HL-60/S4 treated with phorbol 12-myristate 13-acetate at 8.2 ng/mL for 4 days and 3 days (cell line): Measurements from ENCODE around the gene DENND1A.
"Not testable (repeated sequence)": the region's sequence is repeated elsewhere in the genome, so short reads cannot be mapped to it uniquely, and the experiment has no call there.

Experiments used
- in situ Hi-C: fragments of 300-500 bp; cut with MboI; formaldehyde crosslinking; loops from 2 replicates; pipeline ENCODE4 v1.15.0; 2022; ENCODE audit warnings: low sequenced_read_pairs

Gene DENND1A

GRCh38 chr9:123923377-123923776 is 6.5 kb downstream of the DENND1A start:
- in situ Hi-C loops: no loop called here

GRCh38 chr9:123922911-123923310 is 7.0 kb downstream of the DENND1A start:
- in situ Hi-C loops: no loop called here

- in situ Hi-C loops: no loop called here
These were observed 7.5 kb downstream of the DENND1A start for GRCh38 chr9:123922431-123922830.

- in situ Hi-C loops: no loop called here
These were observed 15.3 kb downstream of the DENND1A start for GRCh38 chr9:123914517-123915196.

GRCh38 chr9:123912167-123912897 is 17.6 kb downstream of the DENND1A start:
- in situ Hi-C loops: no loop called here

GRCh38 chr9:123911024-123911423 is 18.9 kb downstream of the DENND1A start:
- in situ Hi-C loops: no loop called here

- in situ Hi-C loops: not testable (repeated sequence)
These were observed 20.7 kb downstream of the DENND1A start for GRCh38 chr9:123909192-123909591.

GRCh38 chr9:123903550-123903949 is 26.4 kb downstream of the DENND1A start:
- in situ Hi-C loops: not testable (repeated sequence)

GRCh38 chr9:123894822-123895221 is 35.1 kb downstream of the DENND1A start:
- in situ Hi-C loops: no loop called here

GRCh38 chr9:123893831-123894460 is 36.0 kb downstream of the DENND1A start:
- in situ Hi-C loops: no loop called here

GRCh38 chr9:123893115-123893514 is 36.8 kb downstream of the DENND1A start:
- in situ Hi-C loops: no loop called here

- in situ Hi-C loops: no loop called here
These were observed 42.1 kb downstream of the DENND1A start for GRCh38 chr9:123887837-123888236.

- in situ Hi-C loops: not testable (repeated sequence)
These were observed 44.1 kb downstream of the DENND1A start for GRCh38 chr9:123885834-123886233.

- in situ Hi-C loops: no loop called here
These were observed 46.3 kb downstream of the DENND1A start for GRCh38 chr9:123883634-123884033.

GRCh38 chr9:123881604-123882003 is 48.3 kb downstream of the DENND1A start:
- in situ Hi-C loops: no loop called here

GRCh38 chr9:123880420-123880819 is 49.5 kb downstream of the DENND1A start:
- in situ Hi-C loops: no loop called here

- in situ Hi-C loops: no loop called here
These were observed 53.2 kb downstream of the DENND1A start for GRCh38 chr9:123876750-123877149.

- in situ Hi-C loops: no loop called here
These were observed 57.2 kb downstream of the DENND1A start for GRCh38 chr9:123872710-123873109.

- in situ Hi-C loops: no loop called here
These were observed 58.1 kb downstream of the DENND1A start for GRCh38 chr9:123871781-123872180.

GRCh38 chr9:123868002-123868401 is 61.9 kb downstream of the DENND1A start:
- in situ Hi-C loops: no loop called here

- in situ Hi-C loops: no loop called here
These were observed 62.9 kb downstream of the DENND1A start for GRCh38 chr9:123867034-123867433.

- in situ Hi-C loops: no loop called here
These were observed 63.4 kb downstream of the DENND1A start for GRCh38 chr9:123866497-123866896.
